Choroid plexus epithelial cell (primary cell): Measurements from ENCODE around the gene PHF12.
A peak's percentile ranks its signal among the peaks of the same experiment; 100 is the strongest.

Experiments used
- DNase-seq: peaks from one replicate; pipeline ENCODE4 v3.0.0-alpha.2; 2010; ENCODE audit warnings: low read depth
- H3K4me3 ChIP-seq: 2 replicates; pipeline ENCODE4 v1.5.1; 2011; ENCODE audit warnings: low read depth, mild to moderate bottlenecking, control low read depth, low read length, moderate library complexity
- TF ChIP-seq, protein P1 (sequence below): conservative IDR thresholded peaks from 2 replicates; pipeline ENCODE4 v1.5.1; 2011; ENCODE audit warnings: low read depth, mild to moderate bottlenecking, control low read depth, inconsistent platforms, low read length, moderate library complexity

Gene PHF12

DNA sequence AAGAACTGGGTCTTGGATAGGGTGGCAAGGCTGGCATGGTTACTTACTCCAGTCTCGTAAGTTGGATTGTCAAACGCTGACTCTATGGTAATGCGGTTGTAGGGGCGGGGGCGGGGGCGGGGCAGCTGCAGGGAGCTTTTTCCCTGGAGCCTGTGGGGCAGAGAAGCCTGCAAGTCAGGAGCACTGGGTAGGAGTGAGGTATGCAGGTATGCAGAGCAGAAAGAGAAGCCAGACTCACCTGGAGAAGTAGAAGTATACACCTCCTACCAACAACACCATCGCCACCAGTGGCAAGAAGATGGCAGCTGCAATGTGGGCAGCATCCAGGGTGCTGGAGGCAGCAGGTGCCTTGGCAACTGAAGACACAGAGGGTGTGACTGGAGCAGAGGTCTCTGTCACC, 4.8 kb upstream of the PHF12 start:
- TF ChIP-seq, protein P1, sequence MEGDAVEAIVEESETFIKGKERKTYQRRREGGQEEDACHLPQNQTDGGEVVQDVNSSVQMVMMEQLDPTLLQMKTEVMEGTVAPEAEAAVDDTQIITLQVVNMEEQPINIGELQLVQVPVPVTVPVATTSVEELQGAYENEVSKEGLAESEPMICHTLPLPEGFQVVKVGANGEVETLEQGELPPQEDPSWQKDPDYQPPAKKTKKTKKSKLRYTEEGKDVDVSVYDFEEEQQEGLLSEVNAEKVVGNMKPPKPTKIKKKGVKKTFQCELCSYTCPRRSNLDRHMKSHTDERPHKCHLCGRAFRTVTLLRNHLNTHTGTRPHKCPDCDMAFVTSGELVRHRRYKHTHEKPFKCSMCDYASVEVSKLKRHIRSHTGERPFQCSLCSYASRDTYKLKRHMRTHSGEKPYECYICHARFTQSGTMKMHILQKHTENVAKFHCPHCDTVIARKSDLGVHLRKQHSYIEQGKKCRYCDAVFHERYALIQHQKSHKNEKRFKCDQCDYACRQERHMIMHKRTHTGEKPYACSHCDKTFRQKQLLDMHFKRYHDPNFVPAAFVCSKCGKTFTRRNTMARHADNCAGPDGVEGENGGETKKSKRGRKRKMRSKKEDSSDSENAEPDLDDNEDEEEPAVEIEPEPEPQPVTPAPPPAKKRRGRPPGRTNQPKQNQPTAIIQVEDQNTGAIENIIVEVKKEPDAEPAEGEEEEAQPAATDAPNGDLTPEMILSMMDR: no peak
- no peak overlapping the region for H3K4me3 ChIP-seq
- DNase-seq: no peak

DNA sequence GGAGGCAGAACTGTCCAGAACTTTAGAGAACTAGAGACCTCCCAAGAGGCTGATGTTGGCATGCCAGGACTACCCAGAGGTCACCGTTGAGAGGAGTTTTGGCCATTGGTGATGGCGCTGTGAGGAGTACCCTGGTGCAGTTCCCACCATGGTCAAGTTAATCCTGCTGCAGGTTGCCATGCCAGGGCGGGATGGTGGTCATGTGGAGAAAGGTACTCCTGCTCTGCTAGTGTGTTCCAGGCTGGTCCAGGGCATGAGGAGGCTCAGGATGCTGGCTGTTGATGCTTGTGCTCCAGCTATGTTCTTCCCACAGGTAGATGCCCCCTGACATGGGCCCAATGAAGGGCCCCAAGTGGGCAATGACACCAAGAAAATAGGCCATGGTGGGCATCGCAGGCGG, 4.1 kb upstream of the PHF12 start:
- no peak overlapping the region for H3K4me3 ChIP-seq
- TF ChIP-seq, protein P1: no peak
- no peak for DNase-seq

DNA sequence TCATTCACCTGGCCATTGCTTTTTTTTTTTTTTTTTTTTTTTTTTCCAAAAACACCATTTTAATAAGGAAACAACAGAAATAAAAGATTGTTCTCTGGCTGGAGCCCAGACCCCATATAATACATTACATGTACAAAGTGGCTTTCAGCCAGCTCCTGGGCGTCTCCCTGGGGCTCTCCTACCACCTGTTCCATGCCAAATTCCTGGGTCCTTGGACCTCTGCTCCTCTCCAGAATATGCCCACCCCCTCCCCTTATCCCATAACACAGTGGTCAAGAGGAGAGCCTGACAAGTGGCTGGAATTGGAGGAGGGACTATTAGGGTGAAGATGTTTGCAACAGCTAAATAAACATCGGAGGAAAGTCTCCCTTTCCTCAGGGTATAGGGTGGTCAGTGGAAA, 3.6 kb upstream of the PHF12 start:
- no peak overlapping the region for H3K4me3 ChIP-seq
- TF ChIP-seq, protein P1: no peak
- DNase-seq: no peak

DNA sequence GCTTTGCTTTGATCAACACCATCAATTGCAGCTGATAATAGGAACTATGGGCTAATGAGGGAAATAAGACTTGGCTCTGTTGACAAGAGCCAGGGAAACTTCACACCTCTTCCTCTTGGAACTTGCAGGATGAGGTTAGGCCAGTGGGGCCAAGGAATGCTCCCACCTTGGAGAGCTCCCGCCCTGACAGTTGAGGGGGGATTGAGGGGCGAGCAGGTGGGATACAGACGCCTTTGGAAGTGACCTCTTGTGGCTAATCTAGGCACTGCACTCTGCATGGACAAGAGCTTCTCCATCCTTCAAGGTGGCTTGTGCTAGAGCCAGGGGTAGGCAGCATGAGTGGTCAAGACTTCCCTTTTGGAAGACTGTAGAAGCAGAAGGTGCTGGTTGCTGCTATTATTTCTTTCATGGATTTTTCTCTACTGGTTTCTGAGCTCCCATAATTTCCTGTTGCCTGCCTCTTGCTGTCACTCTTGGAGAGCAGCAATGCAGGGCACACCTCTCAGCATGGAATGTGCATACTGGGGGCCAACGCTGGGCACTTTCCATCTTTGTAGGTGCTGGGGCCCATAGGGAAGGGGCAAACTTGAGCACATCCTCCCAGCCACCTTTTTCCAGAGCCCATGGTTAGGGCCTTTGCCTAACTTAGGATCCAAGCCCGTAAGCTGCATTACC, 2.3 kb upstream of the PHF12 start:
- TF ChIP-seq, protein P1: peak; percentile 87
- DNase-seq: peak; percentile 72
- H3K4me3 ChIP-seq: no peak overlapping the region

DNA sequence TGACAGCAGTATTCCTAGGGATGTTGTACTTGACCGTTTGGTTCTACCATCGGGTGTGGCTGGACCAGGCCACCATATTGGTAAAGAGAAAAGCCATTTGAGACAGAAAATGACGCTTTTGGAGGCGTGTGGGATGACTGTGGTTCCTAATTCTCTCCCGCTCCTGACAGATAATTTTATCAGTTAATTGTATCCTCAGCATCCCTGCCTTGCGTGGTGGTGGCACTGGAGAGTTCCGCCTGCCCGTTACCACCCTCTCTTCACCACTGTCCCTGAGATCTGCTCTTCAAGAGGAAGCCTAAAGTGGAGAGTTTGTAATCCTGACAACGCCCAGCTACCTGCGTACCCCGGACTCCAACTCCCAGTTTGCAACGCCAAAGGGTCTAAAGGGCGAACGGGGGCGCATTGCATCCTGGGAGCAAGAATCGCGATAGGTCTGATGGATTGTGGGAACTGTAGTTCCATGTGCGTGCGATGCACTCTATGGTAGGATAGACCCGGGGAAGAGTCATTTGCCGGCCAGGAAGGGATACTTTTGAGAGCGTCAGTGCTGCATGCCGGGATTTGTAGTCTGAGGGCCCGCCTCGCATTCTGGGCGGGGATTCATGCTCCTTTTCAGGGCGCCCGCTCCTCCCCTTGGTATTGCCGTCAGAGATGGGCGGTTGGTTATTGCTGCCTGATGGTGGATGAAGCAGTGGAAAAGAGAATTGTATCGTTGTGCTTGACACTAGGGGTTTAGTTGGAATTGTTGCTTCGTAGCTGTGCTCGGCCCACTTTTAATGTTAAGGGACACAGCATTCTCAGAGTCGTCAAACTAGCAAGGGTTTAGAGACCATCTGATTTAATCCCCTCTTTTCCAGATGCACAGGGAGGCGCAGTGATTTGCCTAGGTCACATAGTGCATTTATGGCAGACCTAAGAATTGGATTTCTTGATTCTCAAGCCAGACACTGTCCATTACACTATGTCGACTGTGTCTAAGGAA, 965 bp upstream of the PHF12 start:
- peak overlapping the region; percentile 81 for H3K4me3 ChIP-seq
- TF ChIP-seq, protein P1: no peak
- DNase-seq: peak; percentile 100

DNA sequence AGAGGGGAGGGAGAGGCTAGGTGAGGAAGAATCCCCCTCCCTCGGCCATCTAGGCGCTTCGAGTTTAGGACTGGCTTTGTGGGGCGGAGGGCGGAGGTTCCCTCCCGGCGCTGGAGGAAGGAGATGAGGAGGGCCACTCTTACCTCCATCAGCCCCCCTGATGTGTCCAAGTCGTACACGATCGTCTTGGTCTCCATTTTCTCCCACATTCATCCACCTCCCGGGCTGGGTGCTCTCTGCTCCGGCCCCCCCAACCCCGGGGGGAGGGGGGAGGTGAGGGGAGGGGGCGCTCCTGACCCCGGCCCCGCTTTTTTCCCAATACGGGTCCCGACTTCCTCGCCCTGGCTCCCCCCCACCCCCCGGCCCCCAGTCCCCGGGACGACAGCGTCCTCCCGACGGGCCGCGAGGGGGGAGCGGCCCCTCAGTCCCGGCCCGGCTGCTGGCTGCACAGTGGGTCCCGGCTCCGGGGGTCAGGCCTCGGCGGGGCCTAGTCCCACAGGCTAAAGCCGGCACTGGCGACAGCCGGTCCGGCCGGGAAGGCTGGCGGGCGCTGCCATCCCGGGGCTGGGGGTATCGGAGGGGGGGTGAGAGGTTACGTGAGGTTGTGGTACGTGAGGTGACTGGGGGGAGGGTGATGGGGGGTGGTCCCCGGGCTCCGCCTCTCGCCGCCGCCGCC, 428 bp downstream of the PHF12 start:
- no peak for DNase-seq
- H3K4me3 ChIP-seq: peak overlapping the region; percentile 88
- TF ChIP-seq, protein P1: no peak
